NCI-H146 treated with DMSO at 0.1 percent for 48 hours (cell line): ENCODE measurements around the gene EMP1.

Source experiments
- DNase-seq: peaks from one replicate; lab custom pipeline; 2025; ENCODE audit not compliant: unreplicated experiment; lab: John Stamatoyannopoulos, UW

EMP1 gene, protein sequence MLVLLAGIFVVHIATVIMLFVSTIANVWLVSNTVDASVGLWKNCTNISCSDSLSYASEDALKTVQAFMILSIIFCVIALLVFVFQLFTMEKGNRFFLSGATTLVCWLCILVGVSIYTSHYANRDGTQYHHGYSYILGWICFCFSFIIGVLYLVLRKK

DNA sequence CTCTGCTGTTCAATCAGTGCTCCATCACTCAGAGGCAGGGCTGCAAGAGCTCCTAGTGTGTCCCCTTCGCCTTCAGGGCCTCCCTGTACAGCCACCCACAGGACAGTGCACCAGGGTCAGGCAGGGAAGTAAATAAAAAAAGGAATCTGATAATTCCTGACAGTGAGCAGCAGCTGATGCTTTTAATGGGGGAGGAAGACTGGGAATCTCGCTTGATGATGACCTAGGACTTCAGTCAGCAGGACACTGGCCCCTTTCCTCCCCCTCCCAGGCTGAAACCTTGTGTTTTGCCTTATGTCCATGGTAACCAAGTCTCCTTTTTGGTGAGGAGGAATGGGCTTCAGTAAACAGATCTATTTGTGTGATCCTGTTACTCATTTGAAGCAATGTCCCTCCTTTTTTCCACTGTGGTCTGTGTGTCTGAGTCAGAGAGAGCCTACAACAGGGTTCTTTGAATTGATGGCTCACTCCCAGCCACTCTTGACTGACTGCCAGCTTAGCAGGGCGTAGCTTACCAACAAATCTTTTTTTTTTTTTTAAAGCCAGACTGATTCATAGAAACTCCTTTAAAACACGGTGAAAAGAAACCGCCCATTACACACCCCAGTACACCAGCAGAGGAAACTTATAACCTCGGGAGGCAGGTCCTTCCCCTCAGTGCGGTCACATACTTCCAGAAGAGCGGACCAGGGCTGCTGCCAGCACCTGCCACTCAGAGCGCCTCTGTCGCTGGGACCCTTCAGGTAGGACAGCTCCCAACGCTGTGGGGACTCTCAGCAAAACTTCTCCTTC, at the start of gene EMP1:
Gene EMP1, plus strand, starts transcription at position 597 of the 792 bp plus-strand sequence. CDS start 14,785 bp downstream, outside the sequence.
- DNase-seq = no peak

DNA sequence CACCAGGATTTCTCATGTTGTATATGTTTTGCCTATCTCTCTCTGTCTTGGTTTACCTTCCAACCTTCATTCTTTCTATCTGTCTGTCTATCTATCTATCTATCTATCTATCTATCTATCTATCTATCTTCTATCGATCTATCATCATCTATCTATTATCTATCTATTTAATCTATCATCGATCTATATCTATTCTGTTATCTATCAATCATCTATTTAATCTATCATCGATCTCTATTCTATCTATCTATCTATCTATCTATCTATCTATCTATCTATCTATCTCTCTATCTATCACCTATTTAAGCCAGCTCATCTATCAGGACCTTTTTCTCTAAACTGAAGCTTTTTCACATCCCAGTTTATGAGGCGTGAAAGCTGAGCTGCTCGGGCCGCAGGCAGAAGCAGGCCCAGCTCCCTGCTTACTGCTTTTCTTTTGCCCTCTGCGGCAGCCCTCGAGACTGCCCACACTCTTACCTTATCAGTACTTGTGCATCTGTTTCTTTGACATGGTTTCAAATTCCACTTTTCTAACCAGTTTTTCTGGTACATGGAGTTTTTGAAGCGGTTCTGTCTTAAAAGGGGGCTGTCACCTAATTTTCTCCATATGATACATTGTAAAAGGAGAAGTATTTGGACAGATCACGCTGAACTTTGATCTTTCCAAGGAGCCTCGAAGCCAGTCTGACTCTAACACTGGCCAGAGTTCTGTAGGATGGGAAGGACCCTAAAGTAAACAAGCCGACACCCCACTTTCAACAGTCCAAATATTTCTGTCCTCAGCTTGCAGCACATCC, 48.6 kb upstream of the EMP1 start:
- no peak for DNase-seq

DNA sequence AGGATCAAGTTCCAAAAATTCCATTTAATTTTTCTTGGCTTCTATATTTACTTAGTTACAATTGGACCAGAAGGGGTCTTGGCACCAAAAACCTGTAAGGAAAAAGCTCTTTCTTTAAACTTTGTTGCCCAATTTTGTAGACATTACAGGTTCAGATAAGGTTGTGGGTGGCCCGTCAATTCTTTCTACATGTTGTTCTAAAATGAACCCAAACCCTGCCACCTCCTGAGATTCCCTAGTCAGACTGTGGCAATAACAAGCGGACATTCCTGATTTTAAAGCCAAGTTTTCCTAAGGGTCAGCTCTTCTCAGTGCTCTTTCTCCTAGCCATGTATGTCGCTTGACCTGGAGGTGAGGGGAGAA, 48.1 kb upstream of the EMP1 start:
- DNase-seq = no peak

DNA sequence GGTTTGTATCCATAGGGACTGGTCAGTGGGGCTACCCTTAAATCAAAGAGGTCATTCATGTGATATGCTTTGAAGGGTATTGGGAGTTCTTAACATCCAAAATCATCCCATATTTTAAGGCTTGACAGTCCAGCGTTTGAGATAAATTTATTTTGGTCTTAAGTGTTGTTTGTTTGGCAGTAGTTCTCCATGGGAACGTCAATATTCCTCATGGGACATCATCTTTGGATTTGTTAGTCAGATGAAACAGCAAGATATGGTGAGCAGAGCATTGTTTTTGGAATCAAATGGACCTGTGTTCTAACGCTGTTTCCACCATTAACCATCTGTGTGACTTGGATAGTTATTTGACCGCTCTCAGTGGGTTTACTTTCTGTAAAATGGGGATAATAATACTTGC, 47.1 kb upstream of the EMP1 start:
- DNase-seq = no peak

DNA sequence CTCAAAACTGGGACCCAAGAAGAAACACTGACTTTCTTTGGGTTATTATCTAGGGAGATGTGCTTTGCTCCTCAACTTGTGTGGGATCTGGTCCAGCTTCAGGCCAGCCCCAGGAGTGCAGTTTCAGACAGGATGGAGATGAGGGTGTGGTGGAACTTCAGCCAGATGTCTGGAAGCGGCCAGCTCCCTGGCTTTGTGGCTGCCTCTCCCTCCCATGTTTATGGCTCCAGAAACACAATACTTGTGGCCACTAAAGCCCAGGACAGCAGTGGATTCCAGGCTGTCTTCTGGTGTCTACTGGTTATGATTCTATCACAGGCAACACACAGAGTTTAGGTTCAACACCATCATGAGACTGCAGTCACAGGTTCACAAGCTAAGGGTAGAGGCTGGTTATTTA, 44.2 kb upstream of the EMP1 start:
- no peak for DNase-seq

DNA sequence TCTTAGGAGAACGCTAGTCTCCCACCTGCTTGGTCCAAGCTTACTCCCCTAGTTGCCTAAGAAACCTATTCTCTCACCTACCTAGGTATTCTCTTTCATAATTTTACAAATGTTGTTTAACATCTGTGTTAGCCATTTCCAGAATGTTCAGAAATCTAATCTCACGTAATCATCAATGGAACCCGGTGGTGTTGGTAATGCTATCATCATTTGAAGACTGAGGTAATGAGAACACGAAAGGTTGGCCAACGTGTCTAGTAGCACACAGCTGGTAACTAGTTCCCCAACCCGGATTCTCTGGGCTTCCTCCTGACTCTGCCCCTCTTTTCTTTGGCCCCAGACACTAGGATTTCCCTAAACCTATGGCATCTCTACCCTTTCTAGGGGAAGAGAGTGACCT, 43.8 kb upstream of the EMP1 start:
- DNase-seq = no peak

DNA sequence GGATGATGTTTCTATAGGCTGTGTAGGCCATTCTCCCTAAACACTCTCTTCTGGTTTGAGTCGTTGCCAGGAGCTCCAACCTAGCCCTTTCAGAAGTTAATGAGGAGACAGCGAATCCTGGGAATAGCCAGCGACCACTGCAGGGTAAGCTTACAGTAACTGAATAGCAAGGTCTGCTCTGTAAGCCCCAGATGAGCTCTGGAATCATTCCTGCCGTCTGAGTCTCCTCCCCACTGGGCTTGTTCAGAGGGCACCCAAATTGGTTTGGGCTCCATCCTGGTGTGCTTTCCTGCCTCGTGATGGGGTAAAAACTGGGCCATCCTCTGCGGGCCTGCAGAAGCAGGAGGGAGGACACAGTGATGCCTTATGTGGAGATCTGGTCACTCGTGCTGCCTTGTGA, 43.3 kb upstream of the EMP1 start:
- DNase-seq = no peak

DNA sequence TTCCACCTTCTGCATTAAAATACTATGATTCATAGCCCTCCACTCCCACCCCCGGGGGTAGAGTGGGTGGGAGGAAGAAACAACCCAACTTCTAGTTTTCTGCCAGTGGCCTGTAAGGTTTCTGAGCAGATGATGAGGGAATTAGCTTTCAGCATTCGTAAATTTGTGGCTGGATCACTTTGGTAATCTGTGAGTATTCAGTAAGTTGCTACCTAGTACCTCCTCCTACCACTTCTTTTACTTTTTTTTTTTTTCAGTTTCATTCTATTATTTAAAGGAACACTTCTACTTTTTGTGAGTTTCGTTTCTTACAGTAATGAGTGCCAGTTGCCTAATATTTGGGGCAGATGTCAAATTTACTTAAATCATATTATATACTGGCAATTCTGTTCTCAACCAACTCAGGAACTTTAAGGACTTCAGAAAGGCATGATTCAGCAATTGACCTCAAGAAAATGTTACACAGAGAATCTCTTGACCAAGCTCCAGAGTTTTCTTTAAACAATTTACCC, 42.4 kb upstream of the EMP1 start:
- no peak for DNase-seq

DNA sequence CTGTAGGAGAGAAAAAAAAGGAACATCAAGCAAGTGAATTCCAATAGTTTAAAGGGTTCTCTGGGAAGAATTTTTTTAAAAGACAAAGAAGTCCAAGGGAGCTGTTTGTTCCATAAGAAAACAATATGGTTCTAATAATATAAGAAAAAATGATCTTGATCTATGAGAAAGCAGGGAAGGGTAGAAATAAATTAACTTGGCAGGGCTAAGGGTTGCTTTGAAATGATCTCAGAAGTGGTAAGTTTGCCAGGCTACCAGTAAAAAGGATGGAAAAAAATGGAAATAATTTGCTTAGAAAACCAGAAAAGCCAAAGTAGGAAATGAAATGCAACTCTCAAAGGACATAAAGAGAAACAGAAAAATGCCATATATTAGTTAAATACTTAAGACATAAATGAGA, 41.7 kb upstream of the EMP1 start:
- DNase-seq = no peak

DNA sequence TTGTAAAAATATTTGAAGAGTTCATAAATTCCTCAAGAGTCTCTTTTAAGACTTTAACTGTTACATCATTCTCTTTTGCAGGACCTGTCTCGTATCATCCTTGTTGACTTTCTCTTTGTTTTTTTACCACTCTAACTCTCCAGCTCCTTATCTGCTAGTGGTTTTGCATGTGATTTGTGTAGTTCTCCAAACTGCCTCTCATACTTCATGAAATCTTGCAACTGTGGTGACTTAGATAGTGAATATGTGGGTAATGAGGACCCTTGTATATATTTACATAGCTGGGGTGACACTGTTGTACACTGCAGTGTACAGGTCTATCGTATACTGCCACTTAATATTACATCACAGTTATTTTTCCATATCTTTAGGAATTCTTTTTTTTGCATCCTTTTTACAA, 40.2 kb upstream of the EMP1 start:
- no peak for DNase-seq

DNA sequence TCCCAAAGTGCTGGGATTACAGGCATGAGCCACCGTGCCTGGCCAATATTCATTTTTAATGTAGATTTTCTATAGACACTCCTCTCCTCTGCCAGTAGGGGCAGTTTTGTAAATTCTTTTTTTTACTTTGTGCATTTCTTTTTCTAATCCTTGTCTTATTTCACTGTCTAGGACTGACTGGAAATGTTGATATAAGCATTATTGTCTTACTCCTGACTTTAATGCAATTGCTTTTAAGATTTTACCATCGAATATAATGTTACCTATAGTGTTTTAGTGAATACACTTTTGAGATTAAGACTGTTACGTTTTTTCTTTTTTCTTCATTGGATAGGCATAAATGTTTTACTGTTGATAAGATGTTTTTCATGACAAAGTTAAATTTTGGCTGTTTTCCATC, 35.4 kb upstream of the EMP1 start:
- no peak for DNase-seq

DNA sequence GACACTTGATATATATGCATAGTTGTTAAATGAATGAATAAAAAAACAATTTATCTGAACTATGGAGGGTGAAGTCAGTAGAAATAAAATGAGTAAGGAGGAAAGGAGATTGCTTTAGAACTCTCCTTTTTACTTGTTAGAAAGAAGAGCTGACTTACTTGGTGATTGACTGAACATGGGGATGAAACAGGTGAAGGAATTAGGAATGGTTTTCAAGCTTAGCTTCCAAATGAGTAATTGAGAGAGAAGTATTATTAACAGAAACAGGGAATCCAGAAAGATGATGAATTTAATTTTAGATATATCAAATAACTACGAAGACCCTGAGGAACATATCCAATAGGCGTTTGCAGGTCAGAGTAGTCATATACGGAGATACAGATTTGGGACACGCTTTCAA, 33.6 kb upstream of the EMP1 start:
- no peak for DNase-seq

DNA sequence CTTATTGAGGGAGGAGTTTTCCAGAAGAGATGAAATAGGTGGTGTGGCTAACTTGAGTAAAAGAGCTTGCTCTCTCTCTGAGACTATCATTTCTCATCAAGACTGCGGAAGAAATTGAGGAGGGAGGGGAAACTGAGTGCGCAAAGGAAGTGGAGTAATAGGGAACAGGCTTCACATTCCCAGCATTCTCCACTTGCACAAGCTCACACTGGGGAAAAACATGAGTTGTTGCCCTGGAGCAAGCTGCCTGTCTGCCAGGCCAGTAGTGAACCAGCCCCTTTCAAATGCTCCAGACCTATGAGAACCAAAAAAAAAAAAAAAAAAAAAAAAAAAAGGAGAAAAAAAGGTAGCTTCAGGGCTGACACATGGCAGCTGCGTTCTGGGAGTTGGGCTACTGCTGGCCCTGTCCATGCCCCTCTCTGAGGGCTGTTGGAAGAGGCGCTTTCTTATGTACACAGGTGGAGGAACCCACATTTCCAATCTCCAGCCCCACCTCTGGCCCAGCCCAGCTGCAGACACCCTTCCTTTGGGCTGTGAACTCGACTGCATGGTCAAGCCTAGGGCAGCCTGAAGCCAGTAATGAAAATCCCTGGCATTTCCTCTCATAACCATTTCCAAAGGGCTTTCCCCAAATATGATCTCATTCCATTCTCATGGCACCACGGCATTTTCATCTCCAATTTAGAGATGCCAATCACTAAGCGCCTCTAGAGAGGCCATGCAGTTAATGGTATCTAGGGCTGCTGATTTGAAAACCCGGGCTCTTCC, 32.5 kb upstream of the EMP1 start:
- no peak for DNase-seq

DNA sequence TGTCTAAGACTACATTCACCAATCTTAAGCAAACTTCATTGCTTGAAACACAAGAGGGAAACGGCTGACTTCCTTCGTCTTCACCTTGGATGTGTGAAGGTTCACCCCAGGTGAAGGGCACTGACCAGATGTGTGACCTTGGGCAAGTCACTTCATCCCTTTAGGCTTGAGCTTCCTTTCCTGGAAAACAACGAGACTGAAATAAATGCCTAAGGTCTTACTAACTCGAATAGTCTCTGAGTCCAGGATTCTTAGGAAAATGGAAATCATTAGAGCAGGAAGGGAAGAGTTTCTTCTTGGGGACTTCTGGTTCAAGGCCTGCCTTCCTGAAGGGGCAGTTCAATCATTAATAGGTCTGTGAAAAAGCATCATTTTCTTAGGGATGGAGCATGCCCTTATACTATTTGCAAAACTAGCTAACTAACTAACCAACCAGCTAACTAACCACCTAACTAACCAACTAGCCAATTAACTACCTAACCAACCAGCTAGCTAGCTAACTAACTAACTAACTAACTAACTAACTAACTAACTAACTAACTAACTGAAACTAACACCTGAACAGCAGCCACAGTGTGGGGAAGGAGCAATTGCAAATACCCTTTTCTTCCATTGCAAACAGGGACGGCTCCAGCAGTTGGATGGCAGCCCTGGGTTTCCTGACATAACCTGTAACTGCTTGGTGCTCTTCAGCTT, 31.5 kb upstream of the EMP1 start:
- no peak for DNase-seq

DNA sequence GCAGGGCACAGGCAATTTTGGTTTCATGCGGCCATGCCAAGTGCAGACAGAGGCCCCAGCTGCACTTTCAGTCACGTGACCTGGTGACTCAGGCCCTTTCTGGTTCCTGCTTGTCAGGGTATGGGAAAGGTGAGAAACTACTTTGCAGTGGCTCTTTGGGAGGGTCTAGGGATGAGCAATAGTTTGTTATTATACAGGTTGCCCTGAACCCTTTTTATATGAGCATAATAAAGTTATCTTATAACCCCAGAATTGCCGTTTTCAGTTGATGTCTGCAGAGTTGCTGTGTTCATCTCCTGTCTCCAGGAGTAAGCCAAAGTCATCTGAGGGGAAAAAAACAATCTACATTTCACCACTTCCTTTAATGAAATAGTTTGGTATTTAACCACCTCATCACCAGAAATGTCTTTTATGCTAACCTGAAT, 30.9 kb upstream of the EMP1 start:
- DNase-seq = no peak

DNA sequence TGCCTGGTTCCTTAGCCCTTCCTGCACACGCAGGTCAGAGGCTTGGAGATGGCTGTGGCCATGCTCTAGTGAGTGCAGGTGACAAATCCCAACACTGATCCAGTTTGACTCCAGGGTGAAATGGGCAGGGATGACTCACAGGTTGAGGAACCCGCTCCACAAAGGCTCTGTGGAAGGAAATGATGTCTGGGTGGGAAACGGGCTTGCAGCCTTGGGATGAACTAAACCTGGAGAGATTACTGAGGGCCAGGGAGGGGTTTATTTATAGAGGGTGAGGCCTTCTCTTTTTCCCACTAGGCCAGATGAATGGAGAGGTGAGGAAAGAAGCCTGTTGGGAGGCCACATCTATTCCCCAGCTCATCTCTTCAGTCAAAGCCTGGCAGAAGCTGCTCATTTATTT, 29.3 kb upstream of the EMP1 start:
- DNase-seq = no peak

DNA sequence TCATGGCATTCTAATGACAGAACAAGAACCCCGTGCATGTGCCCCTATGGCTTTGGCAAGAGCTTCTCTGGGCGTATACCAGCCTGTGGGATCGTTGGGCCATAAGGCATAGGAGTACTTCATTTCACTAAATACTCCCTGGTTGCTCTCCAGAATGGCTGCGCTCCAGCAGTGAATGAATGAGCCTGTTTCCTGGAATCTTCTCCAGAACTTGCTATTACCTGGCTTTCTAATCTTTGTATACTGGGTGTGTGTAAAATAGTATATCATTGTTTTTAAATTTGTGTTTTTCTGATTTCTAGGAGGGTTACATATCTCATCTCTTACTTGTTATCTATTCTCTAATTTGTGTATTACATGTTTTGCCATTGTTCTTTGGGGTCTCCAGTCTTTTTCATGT, 28.6 kb upstream of the EMP1 start:
- no peak for DNase-seq

DNA sequence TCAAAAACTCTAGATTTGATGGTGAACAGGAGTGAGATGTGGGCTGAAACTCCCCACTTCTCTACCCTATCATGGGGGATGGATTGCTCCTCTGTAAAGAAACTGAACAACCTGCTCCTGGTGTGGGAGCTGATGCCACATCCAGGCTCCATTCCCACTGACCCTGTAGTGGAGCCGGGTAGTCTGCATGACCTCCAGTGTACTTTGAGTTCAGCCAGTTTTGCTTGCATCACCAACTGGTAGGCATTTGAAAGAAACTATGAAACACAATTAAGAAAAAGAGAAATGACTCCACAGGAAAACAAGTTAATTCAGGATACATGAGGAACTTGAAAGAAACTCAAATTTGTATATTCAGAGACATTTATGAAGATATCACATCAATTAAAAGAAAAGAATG, 27.3 kb upstream of the EMP1 start:
- no peak for DNase-seq

DNA sequence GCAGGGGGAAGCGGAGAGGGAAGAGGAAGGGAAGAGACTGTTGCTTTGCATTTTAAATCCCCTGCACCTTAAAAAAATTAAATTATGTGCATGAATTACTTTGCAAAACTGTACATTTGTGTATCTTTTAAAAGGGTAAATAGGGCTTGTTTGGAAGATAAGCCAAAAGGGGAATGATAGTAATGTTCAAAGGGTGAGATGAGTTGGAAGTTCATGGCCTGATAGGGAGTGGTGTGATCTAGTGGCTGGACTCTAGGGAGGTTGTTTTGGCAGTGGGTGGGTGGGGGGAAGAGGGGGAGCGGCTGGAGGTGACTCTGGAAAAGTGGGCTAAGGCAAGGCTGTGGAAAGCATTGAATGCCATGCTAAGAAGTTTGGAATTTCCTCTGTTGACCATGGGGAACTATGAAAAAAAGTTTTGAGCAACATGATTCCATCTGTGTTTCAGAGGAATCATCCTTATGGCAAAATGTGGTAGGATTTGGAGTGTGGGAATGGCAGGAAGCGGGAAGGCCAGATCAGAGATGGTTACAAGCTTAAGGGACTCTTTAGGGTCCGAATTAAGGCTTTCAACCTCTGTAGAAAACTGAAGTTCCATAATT, 25.5 kb upstream of the EMP1 start:
- DNase-seq = no peak
